GM12878 (cell line): ENCODE results near the gene CDH8. TPM values are rescaled to one million over a fixed set of nuclear protein-coding genes. Genes with fewer than 3 reads are reported as not detected.

Experiments used
- ATAC-seq: fragments of 200-7000 bp; cut with Tn5 transposase; 3 replicates; pipeline ENCODE4 v1.9.1; 2020; ENCODE audit warnings: mild to moderate bottlenecking, moderate library complexity
- BruUV-seq: library from RNA; stranded (reverse); fragments of 400-500 nt; replicated peaks from 2 replicates; lab custom pipeline; 2021; lab: Mats Ljungman, UMichigan
- CTCF ChIA-PET: fragments of 300-600 bp; sonication (Branson Sonifier 250); formaldehyde crosslinking; extraction: SDS; loops from one replicate; lab custom pipeline; 2021; ENCODE audit warnings: inconsistent platforms; lab: Yijun Ruan, JAX
- POLR2A ChIA-PET: fragments of 350-600 bp; formaldehyde crosslinking; extraction: SDS; loops from one replicate; lab custom pipeline; 2021; ENCODE audit warnings: inconsistent platforms; lab: Charles Lee
- RAD21 ChIA-PET: fragments of 300-600 bp; sonication (Branson Sonifier 250); formaldehyde crosslinking; loops from one replicate; lab custom pipeline; 2023; ENCODE audit warnings: antibody characterized with exemption; ENCODE audit not compliant: unreplicated experiment; lab: Charles Lee
- SMC1A ChIA-PET: fragments of 300-600 bp; sonication (Branson Sonifier 250); formaldehyde crosslinking; loops from one replicate; lab custom pipeline; 2023; ENCODE audit not compliant: unreplicated experiment, uncharacterized antibody; lab: Charles Lee
- DNase-seq: peaks from one replicate; pipeline ENCODE4 v3.0.0-alpha.2; 2011; ENCODE audit warnings: low read depth, low spot score
- FAIRE-seq: peaks from 3 replicates; lab custom pipeline; 2011; peaks lifted over from hg19 to GRCh38; lab: Jason Lieb, UNC
- H2AFZ ChIP-seq: 2 replicates; pipeline ENCODE4 v1.6.0; 2011; ENCODE audit warnings: low read depth, low read length, control low read depth; ENCODE audit not compliant: control insufficient read depth
- H3K27ac ChIP-seq: 2 replicates; pipeline ENCODE4 v1.5.1; 2011; ENCODE audit warnings: control low read depth; ENCODE audit not compliant: control insufficient read depth, insufficient read depth
- H3K27me3 ChIP-seq, 2 experiments: replicated peaks in 1 of 2; 2 replicates each; pipeline versions ENCODE4 v1.6.0 to v1.6.1; 2011; ENCODE audit warnings: low read length in 1 of 2; ENCODE audit not compliant: control insufficient read depth in 2 of 2, insufficient read depth in 2 of 2
- H3K36me3 ChIP-seq, 2 experiments: 2 replicates each; pipeline ENCODE4 v1.5.1; 2011; ENCODE audit warnings: low read length in 1 of 2; ENCODE audit not compliant: control insufficient read depth in 2 of 2, insufficient read depth in 2 of 2
- H3K4me1 ChIP-seq: 2 replicates; pipeline ENCODE4 v1.6.1; 2011; ENCODE audit warnings: mild to moderate bottlenecking, low read length, moderate library complexity, mixed read lengths; ENCODE audit not compliant: control insufficient read depth, insufficient read depth
- H3K4me2 ChIP-seq: 2 replicates; pipeline ENCODE4 v1.6.0; 2011; ENCODE audit warnings: control low read depth; ENCODE audit not compliant: control insufficient read depth, insufficient read depth
- H3K4me3 ChIP-seq: fragments of 200-600 bp; sonication (generic); 2 replicates; pipeline ENCODE4 v1.5.1; 2016
- H3K79me2 ChIP-seq: 2 replicates; pipeline ENCODE4 v1.6.0; 2011; ENCODE audit warnings: low read length; ENCODE audit not compliant: control insufficient read depth, insufficient read depth
- H3K9ac ChIP-seq: 2 replicates; pipeline ENCODE4 v1.8.0; 2011; ENCODE audit warnings: low read length, control low read depth, mixed read lengths; ENCODE audit not compliant: control insufficient read depth, insufficient read depth
- H3K9me3 ChIP-seq: replicated peaks from 3 replicates; pipeline ENCODE4 v1.5.1; 2011; ENCODE audit warnings: mild to moderate bottlenecking, low read length; ENCODE audit not compliant: control insufficient read depth, insufficient read depth
- H4K20me1 ChIP-seq: 2 replicates; pipeline ENCODE4 v1.6.0; 2011; ENCODE audit not compliant: control insufficient read depth, insufficient read depth
- CBX3 ChIP-seq: fragments of 200-600 bp; sonication (generic); IDR thresholded peaks from 2 replicates; pipeline ENCODE4 v1.6.1; 2016; ENCODE audit warnings: low read depth, borderline replicate concordance
- CEBPB ChIP-seq, 2 experiments: fragments of 150-350 bp in 1 of 2; IDR thresholded peaks; 2 replicates each; pipeline ENCODE4 v1.6.1; 2012 to 2014; ENCODE audit warnings: low read depth in 2 of 2, low read length in 2 of 2, borderline replicate concordance in 1 of 2, inconsistent platforms in 1 of 2
- KLF5 ChIP-seq: fragments of 450-650 bp; IDR thresholded peaks from 2 replicates; pipeline ENCODE4 v1.6.1; 2014; ENCODE audit warnings: mild to moderate bottlenecking; ENCODE audit not compliant: partially characterized antibody
- MEF2A ChIP-seq: IDR thresholded peaks from 2 replicates; pipeline ENCODE4 v1.6.1; 2011; ENCODE audit warnings: low read depth, mild to moderate bottlenecking, low read length, moderate library complexity; ENCODE audit not compliant: insufficient read depth
- POLR2AphosphoS5 ChIP-seq: IDR thresholded peaks from 2 replicates; pipeline ENCODE4 v1.6.1; 2011; ENCODE audit warnings: mild to moderate bottlenecking, low read length, inconsistent platforms
- RELA ChIP-seq: fragments of 450-650 bp; IDR thresholded peaks from 2 replicates; pipeline ENCODE4 v1.8.0; 2014; ENCODE audit warnings: borderline replicate concordance; ENCODE audit not compliant: partially characterized antibody
- SRF ChIP-seq, 2 experiments: IDR thresholded peaks; 2 replicates each; pipeline ENCODE4 v1.6.1; 2011; ENCODE audit warnings: low read depth in 2 of 2, low read length in 2 of 2, mild to moderate bottlenecking in 1 of 2, moderate library complexity in 1 of 2
- WRNIP1 ChIP-seq: IDR thresholded peaks from 2 replicates; pipeline ENCODE4 v1.6.1; 2011; ENCODE audit warnings: low read depth, low read length, improper control_type of control experiment, borderline replicate concordance
- WGBS: methylation state at CpG from one replicate; pipeline ENCODE4 v1.1.6; 2016; ENCODE audit warnings: low lambda C conversion rate; ENCODE audit not compliant: insufficient replicate concordance, insufficient coverage; ENCODE audit errors: missing lambda C conversion rate; 5-methylcytosine and 5-hydroxymethylcytosine counted together
- in situ Hi-C: fragments of 300-500 bp; cut with MboI; formaldehyde crosslinking; loops from 9 replicates; pipeline ENCODE4 v1.14.3; 2018; ENCODE audit warnings: mixed read lengths
- intact Hi-C: fragments of 100-400 bp; cut with micrococcal nuclease; formaldehyde crosslinking; loops from one replicate; pipeline ENCODE4 v1.14.2; 2022; ENCODE audit not compliant: unreplicated experiment
- polyA plus RNA-seq, 11 experiments: library from polyadenylated mRNA; depleted of rRNA in 4 of 11; unstranded in 6 of 11; stranded (reverse) in 5 of 11; fragments of >200 nt; fragmentation: Nextera tagmentation in 4 of 11; fragmentation: Illumina TruSeq in 1 of 11; extraction: Ambion mirVana in 4 of 11; extraction: Trizol in 1 of 11; gene quantifications; 1 replicate in 1 of 11; 2 replicates in 10 of 11; pipeline versions ENCODE4 v1.2.1 to v1.2.3, GENCODE V29; 2011 to 2016; ENCODE audit warnings: inconsistent platforms in 2 of 11, missing spikeins in 2 of 11, low read depth in 1 of 11
- total RNA-seq, 4 experiments: library from RNA; depleted of rRNA in 3 of 4; stranded (reverse); fragments of >200 nt in 3 of 4; fragmentation: Illumina TruSeq in 1 of 4; extraction: Trizol in 1 of 4; gene quantifications; 2 replicates each; pipeline versions ENCODE4 v1.2.1 to v1.2.3, GENCODE V29; 2013 to 2021
- TF ChIP-seq, protein P1 (sequence below): fragments of 450-650 bp; IDR thresholded peaks from 2 replicates; pipeline ENCODE4 v1.6.1; 2017; ENCODE audit warnings: antibody characterized with exemption, mild to moderate bottlenecking, moderate library complexity
- TF ChIP-seq, protein P2 (sequence below): fragments of 450-650 bp; IDR thresholded peaks from 2 replicates; pipeline ENCODE4 v1.6.1; 2016; ENCODE audit warnings: mild to moderate bottlenecking

Gene CDH8
- total and polyA plus RNA-seq, 10 of the 15 experiments (the other 5 are each of a cell fraction or from before 2014, with no cell fraction given) = 0.13 to 0.68 (median 0.25) TPM; not detected in 3

DNA sequence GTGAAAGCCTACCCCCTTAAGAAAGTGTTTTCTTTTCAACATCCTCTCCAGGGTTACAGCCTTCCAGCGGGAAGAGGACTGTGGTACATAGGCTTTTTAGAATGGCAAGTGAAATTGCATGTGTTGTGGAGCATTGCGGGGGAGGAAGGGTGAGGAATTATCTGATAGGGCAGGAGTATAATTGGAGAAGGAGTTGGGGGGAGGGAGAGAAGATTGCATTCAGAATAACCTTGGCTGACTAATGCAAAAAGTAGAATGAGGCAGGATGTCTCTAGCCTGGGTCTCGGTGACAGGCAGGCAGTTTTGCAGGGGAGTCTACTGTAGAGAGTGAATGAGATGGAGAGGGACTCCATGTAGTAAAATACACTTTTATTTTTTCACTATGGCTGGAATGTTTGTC lies 2.4 kb upstream of the CDH8 start:
- ChIA-PET POLR2A (no interaction called here), SMC1A (no interaction called here), RAD21 (no interaction called here), CTCF (interaction anchor here (0.9 kb wide), 1 partner anchor 51 kb away, joined by 3 read pairs; no protein-coding TSS in a partner anchor)
- H3K36me3 ChIP-seq = no peaks in the 10 kb centered on the region
- no peaks in the 10 kb centered on the region for H3K4me1 ChIP-seq
- no peak for DNase-seq
- H3K9ac ChIP-seq = no peak overlapping the region
- in situ Hi-C loops (no loop called here), intact Hi-C loops (no loop called here)
- ATAC-seq = no peak
- FAIRE-seq = no peak
- no peaks in the 10 kb centered on the region for H3K9me3 ChIP-seq
- H3K27me3 ChIP-seq = no peaks in the 10 kb centered on the region
- TF ChIP-seq CBX3 (no peak), KLF5 (no peak), MEF2A (no peak), SRF (IDR thresholded peaks at IDR 0.05; ENCODE audit: low read depth in 2 of 2, low read length in 2 of 2) (no peak), RELA (no peak), POLR2AphosphoS5 (no peak), CEBPB (IDR thresholded peaks at IDR 0.05; ENCODE audit: borderline replicate concordance in 1 of 2, low read depth in 2 of 2, low read length in 2 of 2) (no peak), WRNIP1 (no peak)
- TF ChIP-seq, protein P1, sequence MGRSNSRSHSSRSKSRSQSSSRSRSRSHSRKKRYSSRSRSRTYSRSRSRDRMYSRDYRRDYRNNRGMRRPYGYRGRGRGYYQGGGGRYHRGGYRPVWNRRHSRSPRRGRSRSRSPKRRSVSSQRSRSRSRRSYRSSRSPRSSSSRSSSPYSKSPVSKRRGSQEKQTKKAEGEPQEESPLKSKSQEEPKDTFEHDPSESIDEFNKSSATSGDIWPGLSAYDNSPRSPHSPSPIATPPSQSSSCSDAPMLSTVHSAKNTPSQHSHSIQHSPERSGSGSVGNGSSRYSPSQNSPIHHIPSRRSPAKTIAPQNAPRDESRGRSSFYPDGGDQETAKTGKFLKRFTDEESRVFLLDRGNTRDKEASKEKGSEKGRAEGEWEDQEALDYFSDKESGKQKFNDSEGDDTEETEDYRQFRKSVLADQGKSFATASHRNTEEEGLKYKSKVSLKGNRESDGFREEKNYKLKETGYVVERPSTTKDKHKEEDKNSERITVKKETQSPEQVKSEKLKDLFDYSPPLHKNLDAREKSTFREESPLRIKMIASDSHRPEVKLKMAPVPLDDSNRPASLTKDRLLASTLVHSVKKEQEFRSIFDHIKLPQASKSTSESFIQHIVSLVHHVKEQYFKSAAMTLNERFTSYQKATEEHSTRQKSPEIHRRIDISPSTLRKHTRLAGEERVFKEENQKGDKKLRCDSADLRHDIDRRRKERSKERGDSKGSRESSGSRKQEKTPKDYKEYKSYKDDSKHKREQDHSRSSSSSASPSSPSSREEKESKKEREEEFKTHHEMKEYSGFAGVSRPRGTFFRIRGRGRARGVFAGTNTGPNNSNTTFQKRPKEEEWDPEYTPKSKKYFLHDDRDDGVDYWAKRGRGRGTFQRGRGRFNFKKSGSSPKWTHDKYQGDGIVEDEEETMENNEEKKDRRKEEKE = no peak
- TF ChIP-seq, protein P2, sequence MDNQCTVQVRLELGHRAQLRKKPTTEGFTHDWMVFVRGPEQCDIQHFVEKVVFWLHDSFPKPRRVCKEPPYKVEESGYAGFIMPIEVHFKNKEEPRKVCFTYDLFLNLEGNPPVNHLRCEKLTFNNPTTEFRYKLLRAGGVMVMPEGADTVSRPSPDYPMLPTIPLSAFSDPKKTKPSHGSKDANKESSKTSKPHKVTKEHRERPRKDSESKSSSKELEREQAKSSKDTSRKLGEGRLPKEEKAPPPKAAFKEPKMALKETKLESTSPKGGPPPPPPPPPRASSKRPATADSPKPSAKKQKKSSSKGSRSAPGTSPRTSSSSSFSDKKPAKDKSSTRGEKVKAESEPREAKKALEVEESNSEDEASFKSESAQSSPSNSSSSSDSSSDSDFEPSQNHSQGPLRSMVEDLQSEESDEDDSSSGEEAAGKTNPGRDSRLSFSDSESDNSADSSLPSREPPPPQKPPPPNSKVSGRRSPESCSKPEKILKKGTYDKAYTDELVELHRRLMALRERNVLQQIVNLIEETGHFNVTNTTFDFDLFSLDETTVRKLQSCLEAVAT = no peak
- no peak overlapping the region for H3K4me2 ChIP-seq
- WGBS = 16% methylated on average over 3 of the region's 3 CpGs
- no peak overlapping the region for H3K27ac ChIP-seq
- BruUV-seq = no TSS peak
- no peak overlapping the region for H3K4me3 ChIP-seq
- H2AFZ ChIP-seq = no peak overlapping the region
- H3K79me2 ChIP-seq = no peaks in the 10 kb centered on the region
- no peaks in the 10 kb centered on the region for H4K20me1 ChIP-seq
